Immature natural killer cell (primary cell): Measurements from ENCODE around the gene TAGLN3. TPM values are rescaled to one million over a fixed set of nuclear protein-coding genes. Genes with fewer than 3 reads are reported as not detected.

Source experiments
- DNase-seq, 3 donors: peaks; one replicate each; pipeline ENCODE4 v3.0.0; 2022; ENCODE audit warnings: mixed read lengths in 1 of 3
- H3K27ac Mint-ChIP-seq, 6 donors: one replicate each; pipeline ENCODE4 v1.8.0; 2020; ENCODE audit warnings: mixed read lengths in 6 of 6, mild to moderate bottlenecking in 5 of 6, inconsistent platforms in 4 of 6, moderate library complexity in 3 of 6
- H3K27me3 Mint-ChIP-seq, 3 donors: one replicate each; pipeline ENCODE4 v1.8.0; 2020 to 2021; ENCODE audit warnings: low read depth in 3 of 3, mild to moderate bottlenecking in 3 of 3, mixed read lengths in 3 of 3, moderate library complexity in 3 of 3, inconsistent platforms in 1 of 3
- H3K36me3 Mint-ChIP-seq, 3 donors: one replicate each; pipeline ENCODE4 v1.8.0; 2020; ENCODE audit warnings: mixed read lengths in 3 of 3, inconsistent platforms in 2 of 3, mild to moderate bottlenecking in 2 of 3
- H3K4me1 Mint-ChIP-seq, 2 donors: one replicate each; pipeline ENCODE4 v1.8.0; 2020; ENCODE audit warnings: inconsistent platforms in 2 of 2, mild to moderate bottlenecking in 2 of 2, mixed read lengths in 2 of 2, moderate library complexity in 1 of 2
- H3K4me3 Mint-ChIP-seq, 5 donors: one replicate each; pipeline ENCODE4 v1.8.0; 2020; ENCODE audit warnings: mild to moderate bottlenecking in 5 of 5, mixed read lengths in 5 of 5, inconsistent platforms in 3 of 5, moderate library complexity in 3 of 5
- H3K9me3 Mint-ChIP-seq, 6 donors: one replicate each; pipeline ENCODE4 v1.8.0; 2020; ENCODE audit warnings: mild to moderate bottlenecking in 6 of 6, mixed read lengths in 6 of 6, inconsistent platforms in 4 of 6, moderate library complexity in 3 of 6
- polyA plus RNA-seq, 3 donors: library from polyadenylated mRNA; unstranded; fragments of 300-500 nt; fragmentation: Illumina TruSeq; gene quantifications; one replicate each; pipeline ENCODE4 v1.2.3, GENCODE V29; 2021

TAGLN3 gene
- polyA plus RNA-seq, 3 donors from 2014 or later: not detected

DNA sequence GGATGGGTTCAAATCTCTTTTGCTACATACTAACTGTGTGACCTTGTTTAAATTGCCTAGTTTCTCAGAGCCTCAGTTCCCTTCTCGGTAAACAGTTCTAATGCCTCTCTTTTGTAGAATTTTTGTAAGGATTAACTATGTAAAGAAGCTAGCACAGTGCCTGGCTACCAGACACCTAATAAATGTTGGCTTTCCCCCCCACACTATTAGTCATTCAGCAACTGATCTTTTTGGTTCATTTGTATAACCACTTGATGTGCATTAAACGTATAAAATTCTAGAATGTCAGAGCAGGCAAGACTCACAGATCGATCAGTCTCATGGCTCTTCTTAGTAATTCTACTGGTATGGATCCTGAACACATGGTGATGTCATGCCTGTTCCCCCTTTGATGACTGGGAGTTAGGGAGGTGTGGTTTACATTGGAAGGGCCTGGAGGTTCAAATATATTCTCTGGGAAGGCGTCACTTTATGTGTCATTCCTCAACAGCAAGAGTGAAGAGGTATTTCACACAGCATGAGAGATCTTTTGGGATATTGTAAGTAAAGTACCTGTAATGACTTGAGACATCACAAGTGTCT is 6.5 kb downstream of the TAGLN3 start:
- Mint-ChIP-seq H3K9me3 (no peaks in the 10 kb centered on the region), H3K4me3 (no peak overlapping the region), H3K36me3 (no peaks in the 10 kb centered on the region), H3K4me1 (peaks cover 6 to 13% of the 10 kb centered on the region in 2 donors), H3K27me3 (peaks cover 0 to 6% (median 0%) of the 10 kb centered on the region in 3 donors), H3K27ac (no peak overlapping the region)
- DNase-seq: no peak

DNA sequence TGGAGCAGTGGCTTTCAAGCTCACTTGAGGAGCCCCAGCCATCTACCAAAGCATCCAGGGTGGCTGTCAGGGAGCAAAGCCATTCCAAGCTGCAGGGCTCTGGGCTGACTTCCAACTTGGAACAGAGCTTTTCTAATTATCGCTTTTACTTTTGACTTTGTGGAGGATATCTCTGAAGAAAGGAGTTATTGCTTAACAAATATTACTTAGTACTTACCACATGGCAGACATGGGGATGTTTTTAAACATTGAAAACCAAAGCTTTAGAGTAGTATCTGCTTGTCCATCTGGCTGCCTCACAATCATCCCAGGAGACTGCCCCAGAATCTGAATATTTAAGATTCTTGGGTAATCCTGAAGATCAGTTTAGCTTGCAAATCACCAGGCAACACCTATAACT is 8.9 kb downstream of the TAGLN3 start:
- H3K4me3 Mint-ChIP-seq: no peak overlapping the region
- H3K36me3 Mint-ChIP-seq: no peaks in the 10 kb centered on the region
- peaks cover 0 to 6% (median 0%) of the 10 kb centered on the region in 3 donors for H3K27me3 Mint-ChIP-seq
- no peak overlapping the region for H3K27ac Mint-ChIP-seq
- no peaks in the 10 kb centered on the region for H3K9me3 Mint-ChIP-seq
- H3K4me1 Mint-ChIP-seq: peaks cover under 1 to 7% of the 10 kb centered on the region in 2 donors
- no peak for DNase-seq

DNA sequence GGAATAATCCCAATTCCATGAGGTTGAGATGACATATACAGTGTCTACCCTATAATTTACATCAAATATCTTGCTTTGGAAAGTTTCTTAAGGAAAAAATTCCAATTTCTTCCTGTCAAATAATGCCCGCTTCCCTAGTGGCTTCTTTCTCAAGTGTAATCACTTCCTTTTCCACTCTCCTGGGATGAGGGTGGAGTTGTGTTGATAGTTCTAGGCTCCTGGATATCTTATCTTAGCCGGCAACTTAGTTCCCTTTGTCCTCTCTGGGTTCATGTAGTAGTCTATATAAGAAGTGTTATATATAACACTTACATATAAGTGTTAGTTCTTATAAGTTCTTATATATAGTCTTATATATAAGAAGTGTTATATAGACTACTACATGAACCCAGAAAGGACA is 10.9 kb downstream of the TAGLN3 start:
- DNase-seq: no peak
- H3K27me3 Mint-ChIP-seq: peaks cover 0 to 6% (median 2%) of the 10 kb centered on the region in 3 donors
- no peaks in the 10 kb centered on the region for H3K36me3 Mint-ChIP-seq
- no peaks in the 10 kb centered on the region for H3K9me3 Mint-ChIP-seq
- H3K4me3 Mint-ChIP-seq: no peak overlapping the region
- H3K27ac Mint-ChIP-seq: no peak overlapping the region
- peaks cover 0 to 10% of the 10 kb centered on the region in 2 donors for H3K4me1 Mint-ChIP-seq

DNA sequence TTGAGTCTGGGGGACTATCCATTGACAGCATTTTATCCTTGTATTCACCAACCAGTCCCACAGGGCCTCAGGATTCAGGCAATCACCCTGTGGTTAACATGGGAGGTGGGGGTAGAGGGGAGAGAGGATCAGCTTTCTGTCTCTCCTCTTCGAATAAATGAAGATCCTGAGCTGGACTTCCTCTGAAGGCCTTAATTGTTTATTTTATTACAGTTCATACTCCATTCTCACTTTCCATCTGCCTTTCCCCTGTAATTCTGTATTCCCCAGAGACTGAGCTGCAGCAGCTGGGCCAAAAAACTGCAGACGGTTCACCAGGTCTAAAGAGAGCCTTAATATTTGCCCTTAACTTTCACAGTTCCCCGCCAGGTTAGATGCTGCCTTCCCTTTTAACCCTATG is 11.9 kb downstream of the TAGLN3 start:
- H3K9me3 Mint-ChIP-seq: no peaks in the 10 kb centered on the region
- no peak for DNase-seq
- peaks cover 0 to 10% of the 10 kb centered on the region in 2 donors for H3K4me1 Mint-ChIP-seq
- H3K4me3 Mint-ChIP-seq: no peak overlapping the region
- H3K27me3 Mint-ChIP-seq: peaks cover 0 to 6% (median 2%) of the 10 kb centered on the region in 3 donors
- no peak overlapping the region for H3K27ac Mint-ChIP-seq
- H3K36me3 Mint-ChIP-seq: no peaks in the 10 kb centered on the region

DNA sequence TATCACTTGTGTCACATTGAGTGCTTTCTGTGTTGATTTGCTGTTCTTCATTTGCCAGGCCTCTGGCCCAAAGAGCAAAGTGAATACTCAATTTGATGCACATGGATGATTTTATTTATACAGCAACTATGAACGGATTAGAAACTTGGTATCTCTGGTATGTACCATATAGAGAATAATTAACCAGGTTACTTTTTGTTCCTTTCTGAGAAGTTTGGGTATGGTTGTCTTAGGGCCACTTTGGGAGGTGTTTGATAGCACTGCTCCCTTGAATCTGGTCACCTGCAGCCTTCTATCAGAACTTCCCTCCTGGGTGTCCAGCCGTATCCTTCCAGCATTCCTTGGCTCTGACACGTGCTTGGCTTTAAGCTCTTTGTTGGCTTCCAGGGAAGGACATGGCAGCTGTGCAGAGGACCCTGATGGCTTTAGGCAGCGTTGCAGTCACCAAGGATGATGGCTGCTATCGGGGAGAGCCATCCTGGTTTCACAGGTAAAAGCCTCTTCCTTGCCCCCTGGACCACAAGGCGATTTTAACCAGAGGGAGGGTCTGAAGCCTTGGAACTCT is 12.7 kb downstream of the TAGLN3 start:
- H3K9me3 Mint-ChIP-seq: no peaks in the 10 kb centered on the region
- H3K27ac Mint-ChIP-seq: no peak overlapping the region
- H3K4me3 Mint-ChIP-seq: no peak overlapping the region
- H3K36me3 Mint-ChIP-seq: no peaks in the 10 kb centered on the region
- no peak for DNase-seq
- H3K27me3 Mint-ChIP-seq: peaks cover 0 to 6% (median 2%) of the 10 kb centered on the region in 3 donors
- peaks cover 0 to 10% of the 10 kb centered on the region in 2 donors for H3K4me1 Mint-ChIP-seq

DNA sequence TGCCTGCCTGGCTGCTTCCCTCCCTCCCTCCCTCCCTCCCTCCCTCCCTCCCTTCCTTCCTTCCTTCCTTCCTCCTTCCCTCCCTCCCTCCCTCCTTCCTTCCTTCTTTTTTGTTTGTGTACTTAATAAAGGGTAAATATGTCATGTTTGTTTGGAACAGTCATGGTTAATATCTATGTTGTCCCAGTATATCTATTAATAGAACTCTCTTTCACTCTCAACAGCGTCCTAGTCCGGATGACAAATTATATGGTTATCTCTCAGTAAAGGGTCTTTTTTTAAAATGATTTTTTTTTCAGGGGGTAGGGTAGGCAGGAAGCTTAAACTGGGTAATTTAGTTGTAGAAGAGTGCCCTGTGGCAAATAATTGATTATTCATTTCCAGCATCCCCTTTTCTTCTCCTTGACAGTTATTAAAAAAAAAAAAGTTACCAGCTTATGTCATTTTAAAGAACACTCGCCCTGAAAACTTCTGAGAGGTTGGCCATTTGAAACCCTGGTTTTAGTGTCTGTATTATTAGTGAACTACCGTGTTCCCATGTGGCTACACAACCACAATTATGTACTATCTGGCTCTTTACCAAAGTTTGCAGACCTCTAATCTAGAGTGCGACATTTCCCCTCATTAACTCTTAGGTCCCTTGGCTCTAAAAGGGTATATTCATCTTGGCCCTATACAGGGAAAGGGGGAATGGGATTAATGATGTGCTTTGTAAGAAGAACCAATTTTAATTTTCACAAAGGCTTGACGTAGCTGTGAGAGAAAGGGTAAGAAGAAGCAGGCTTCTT is 13.7 kb downstream of the TAGLN3 start:
- H3K36me3 Mint-ChIP-seq: no peaks in the 10 kb centered on the region
- no peak for DNase-seq
- H3K4me1 Mint-ChIP-seq: peaks cover 0 to 10% of the 10 kb centered on the region in 2 donors
- no peak overlapping the region for H3K4me3 Mint-ChIP-seq
- H3K9me3 Mint-ChIP-seq: no peaks in the 10 kb centered on the region
- H3K27ac Mint-ChIP-seq: peak overlapping the region in 2 of 6 donors; percentile 34 to 57
- H3K27me3 Mint-ChIP-seq: peaks cover 0 to 6% (median 2%) of the 10 kb centered on the region in 3 donors

DNA sequence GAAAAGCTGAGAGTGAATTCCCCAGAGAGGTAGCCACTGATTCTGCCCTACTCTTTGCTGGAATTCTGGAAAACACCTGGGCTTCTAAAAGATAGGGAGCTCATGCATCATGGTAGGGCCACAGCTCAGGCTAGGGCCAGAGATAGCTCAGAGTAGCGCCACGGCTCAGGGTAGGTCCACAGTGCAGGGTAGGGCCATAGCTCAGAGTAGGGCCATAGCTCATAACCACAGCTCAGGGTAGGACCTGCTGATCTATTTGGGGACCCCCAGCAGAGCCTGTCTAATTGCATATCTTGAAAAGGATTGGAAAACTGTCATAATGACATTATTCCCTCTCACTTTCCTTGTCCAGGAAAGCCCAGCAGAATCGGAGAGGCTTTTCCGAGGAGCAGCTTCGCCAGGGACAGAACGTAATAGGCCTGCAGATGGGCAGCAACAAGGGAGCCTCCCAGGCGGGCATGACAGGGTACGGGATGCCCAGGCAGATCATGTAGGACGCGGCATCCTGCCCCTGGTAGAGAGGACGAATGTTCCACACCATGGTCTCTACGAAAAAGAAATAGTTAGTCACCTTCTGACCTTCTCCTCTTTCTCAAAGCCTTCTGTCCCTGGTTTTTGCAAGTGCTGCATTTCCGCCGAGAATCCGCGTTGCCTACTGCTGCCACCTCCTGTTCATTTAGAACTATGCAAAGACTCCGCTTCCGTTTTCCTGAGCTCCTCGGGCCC is 14.5 kb downstream of the TAGLN3 start:
- Mint-ChIP-seq H3K4me3 (peak overlapping the region in 2 of 5 donors; percentile 39 to 60), H3K4me1 (peaks cover 0 to 10% of the 10 kb centered on the region in 2 donors), H3K27me3 (peaks cover 0 to 6% (median 2%) of the 10 kb centered on the region in 3 donors), H3K27ac (peak overlapping the region in 2 of 6 donors; percentile 34 to 57), H3K9me3 (no peaks in the 10 kb centered on the region), H3K36me3 (no peaks in the 10 kb centered on the region)
- peak; percentile 37 to 48 (median 43) for DNase-seq

DNA sequence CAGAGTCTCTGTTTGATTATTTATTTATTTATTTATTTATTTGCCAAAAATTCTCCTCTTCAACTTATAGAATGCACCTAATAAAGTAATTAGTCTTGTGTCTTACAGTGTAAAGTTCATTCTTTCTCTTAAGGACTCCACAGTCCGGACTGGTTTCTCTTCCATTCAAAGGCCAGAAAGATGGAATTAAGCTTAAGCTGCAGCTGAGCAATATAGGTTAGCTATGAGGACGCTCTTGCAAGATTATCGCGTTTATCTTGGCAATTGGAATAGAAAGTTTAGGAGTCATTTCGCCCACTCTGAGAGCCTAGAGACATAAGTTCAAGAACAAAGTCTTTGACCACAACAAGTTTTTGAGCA is 15.0 kb downstream of the TAGLN3 start:
- no peak for DNase-seq
- Mint-ChIP-seq H3K27me3 (peaks cover 0 to 3% (median 2%) of the 10 kb centered on the region in 3 donors), H3K27ac (no peak overlapping the region), H3K36me3 (no peaks in the 10 kb centered on the region), H3K4me1 (peaks cover 0 to 10% of the 10 kb centered on the region in 2 donors), H3K9me3 (no peaks in the 10 kb centered on the region), H3K4me3 (peak overlapping the region in 1 of 5 donors; percentile 60)

DNA sequence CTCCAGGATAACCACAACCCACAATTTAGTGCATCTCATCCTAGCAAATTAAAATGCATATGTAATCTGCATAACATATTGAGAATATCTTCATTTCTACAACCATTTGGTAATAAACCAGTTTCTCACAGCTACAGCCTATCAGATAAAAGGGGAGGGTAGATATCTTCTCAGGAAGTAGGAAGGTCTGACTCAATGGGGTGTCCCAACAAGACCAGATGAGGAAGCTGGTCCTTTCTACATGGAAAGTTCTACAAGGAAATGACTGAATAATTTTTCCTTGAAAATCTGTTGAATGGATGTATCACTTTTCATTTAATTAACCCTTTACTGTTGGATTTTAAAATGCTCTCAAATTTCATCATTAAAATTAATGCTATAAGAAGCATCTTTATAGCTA is 18.4 kb downstream of the TAGLN3 start:
- H3K27ac Mint-ChIP-seq: no peak overlapping the region
- H3K27me3 Mint-ChIP-seq: peaks cover 0 to 2% (median 1%) of the 10 kb centered on the region in 3 donors
- H3K4me3 Mint-ChIP-seq: no peak overlapping the region
- no peak for DNase-seq
- H3K4me1 Mint-ChIP-seq: peaks cover 0 to 10% of the 10 kb centered on the region in 2 donors
- H3K9me3 Mint-ChIP-seq: no peaks in the 10 kb centered on the region
- no peaks in the 10 kb centered on the region for H3K36me3 Mint-ChIP-seq

DNA sequence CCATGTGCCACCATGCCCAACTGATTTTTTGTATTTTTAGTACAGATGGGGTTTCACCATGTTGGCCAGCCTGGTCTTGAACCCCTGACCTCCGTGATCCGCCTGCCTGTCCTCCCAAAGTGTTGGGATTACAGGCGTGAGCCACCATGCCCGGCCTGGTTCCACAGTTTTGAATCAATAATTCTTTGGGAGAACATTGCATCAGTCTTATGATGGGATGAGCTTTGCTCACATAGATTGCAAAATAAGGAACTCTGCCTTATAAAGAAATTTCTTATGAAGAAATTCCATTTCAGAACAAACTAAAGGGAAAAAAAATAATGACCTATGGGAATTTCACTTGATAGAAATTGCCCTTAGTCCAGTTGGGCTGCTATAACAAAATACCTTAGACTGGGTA is 20.0 kb downstream of the TAGLN3 start:
- Mint-ChIP-seq H3K9me3 (no peaks in the 10 kb centered on the region), H3K27me3 (no peaks in the 10 kb centered on the region), H3K4me3 (no peak overlapping the region), H3K27ac (no peak overlapping the region), H3K36me3 (no peaks in the 10 kb centered on the region), H3K4me1 (peaks cover 0 to 3% of the 10 kb centered on the region in 2 donors)
- DNase-seq: no peak

DNA sequence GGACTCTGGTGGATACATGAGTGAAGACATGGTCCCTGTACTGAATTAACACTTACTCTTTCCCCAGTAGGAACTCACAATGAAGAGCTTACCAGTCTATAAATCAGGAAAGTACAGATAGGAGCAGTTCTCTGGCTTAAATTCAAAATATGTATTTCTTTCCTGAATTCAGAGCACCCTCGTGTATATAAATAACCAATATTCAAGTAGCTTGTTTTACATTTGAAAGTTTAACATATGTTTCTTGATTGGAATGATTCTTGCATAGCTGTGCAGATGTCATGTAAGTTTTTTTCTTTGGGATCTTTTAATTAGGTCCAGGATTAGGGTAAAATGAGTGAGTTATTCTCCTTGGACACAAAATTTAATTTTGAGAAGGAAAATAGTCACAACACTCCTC is 21.0 kb downstream of the TAGLN3 start:
- Mint-ChIP-seq H3K4me3 (no peak overlapping the region), H3K27me3 (no peaks in the 10 kb centered on the region), H3K27ac (no peak overlapping the region), H3K4me1 (no peaks in the 10 kb centered on the region), H3K36me3 (no peaks in the 10 kb centered on the region), H3K9me3 (no peaks in the 10 kb centered on the region)
- no peak for DNase-seq

DNA sequence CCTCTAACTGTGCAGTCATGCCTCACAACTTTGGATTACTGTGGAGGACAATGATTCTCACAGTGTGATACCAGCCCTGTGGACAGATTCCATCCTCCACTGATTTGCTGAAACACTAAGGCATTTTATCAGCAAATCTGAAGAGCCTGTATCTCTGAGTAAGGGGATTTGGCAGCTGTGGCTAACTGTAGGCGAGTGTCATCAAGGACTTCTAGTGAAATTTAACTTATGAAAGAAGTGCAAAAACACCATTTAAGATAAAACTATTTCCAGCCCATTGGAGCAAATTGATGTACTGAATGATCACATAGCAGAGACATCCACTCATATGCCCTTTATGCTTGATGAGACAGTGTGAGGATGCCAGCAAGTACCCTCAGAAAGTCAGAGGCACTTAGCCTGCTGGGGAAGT is 22.0 kb downstream of the TAGLN3 start:
- H3K27me3 Mint-ChIP-seq: no peaks in the 10 kb centered on the region
- H3K4me3 Mint-ChIP-seq: no peak overlapping the region
- H3K4me1 Mint-ChIP-seq: no peaks in the 10 kb centered on the region
- H3K9me3 Mint-ChIP-seq: no peaks in the 10 kb centered on the region
- DNase-seq: no peak
- H3K36me3 Mint-ChIP-seq: no peaks in the 10 kb centered on the region
- no peak overlapping the region for H3K27ac Mint-ChIP-seq

DNA sequence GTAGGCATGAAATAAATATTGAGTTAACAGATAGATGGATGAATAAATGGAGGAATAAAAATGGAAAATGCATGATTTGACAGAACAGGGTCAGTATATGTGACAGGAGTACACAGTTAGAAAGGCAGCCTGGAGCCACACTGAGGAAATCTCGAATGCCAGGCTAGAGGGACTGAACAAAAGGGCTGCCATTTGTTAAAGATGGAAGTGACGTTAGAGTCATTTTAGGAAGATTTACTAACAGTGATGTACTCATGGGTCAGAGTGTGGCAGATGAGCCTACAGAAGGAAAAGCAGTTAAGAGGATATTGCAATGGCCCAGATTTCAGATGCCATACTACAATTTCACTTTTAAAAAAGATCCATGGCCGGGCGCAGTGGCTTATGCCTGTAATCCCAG is 28.4 kb downstream of the TAGLN3 start:
- no peaks in the 10 kb centered on the region for H3K9me3 Mint-ChIP-seq
- no peaks in the 10 kb centered on the region for H3K4me1 Mint-ChIP-seq
- H3K36me3 Mint-ChIP-seq: no peaks in the 10 kb centered on the region
- DNase-seq: no peak
- H3K27me3 Mint-ChIP-seq: peaks cover 0 to 2% (median 1%) of the 10 kb centered on the region in 3 donors
- H3K27ac Mint-ChIP-seq: no peak overlapping the region
- no peak overlapping the region for H3K4me3 Mint-ChIP-seq

DNA sequence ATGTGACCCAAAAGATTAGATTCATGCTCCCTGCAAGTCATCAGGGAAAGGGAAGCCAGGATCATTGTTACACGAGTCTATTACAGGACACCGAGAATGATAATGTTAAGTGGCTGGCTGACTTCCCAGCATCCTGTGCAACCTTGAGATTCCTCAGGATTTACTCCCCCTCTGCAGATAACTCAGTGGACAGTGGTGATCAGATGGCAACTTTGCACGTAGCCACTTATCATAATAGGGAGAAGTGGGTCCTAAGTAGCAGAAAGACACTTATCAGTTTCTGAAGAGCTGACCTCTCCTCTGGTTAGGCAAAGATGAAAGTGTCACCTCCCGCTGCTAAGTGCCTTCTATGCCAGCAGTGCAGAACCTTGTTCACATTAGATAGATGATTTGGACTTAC is 29.1 kb downstream of the TAGLN3 start:
- H3K27me3 Mint-ChIP-seq: peaks cover 0 to 2% (median 1%) of the 10 kb centered on the region in 3 donors

More for the DNA sequence above, 29.1 kb downstream of the TAGLN3 start:
- Mint-ChIP-seq H3K36me3 (no peaks in the 10 kb centered on the region), H3K4me3 (no peak overlapping the region), H3K4me1 (no peaks in the 10 kb centered on the region), H3K27ac (no peak overlapping the region), H3K9me3 (no peaks in the 10 kb centered on the region)
- DNase-seq: no peak
